GM18909 (cell line): ENCODE measurements around the gene MYO7A.

ENCODE experiments used
- ATAC-seq: cut with Tn5 transposase; IDR thresholded peaks from one replicate; pipeline ENCODE4 v1.9.1; 2021; ENCODE audit warnings: mild to moderate bottlenecking; ENCODE audit not compliant: unreplicated experiment, poor library complexity

MYO7A gene

DNA sequence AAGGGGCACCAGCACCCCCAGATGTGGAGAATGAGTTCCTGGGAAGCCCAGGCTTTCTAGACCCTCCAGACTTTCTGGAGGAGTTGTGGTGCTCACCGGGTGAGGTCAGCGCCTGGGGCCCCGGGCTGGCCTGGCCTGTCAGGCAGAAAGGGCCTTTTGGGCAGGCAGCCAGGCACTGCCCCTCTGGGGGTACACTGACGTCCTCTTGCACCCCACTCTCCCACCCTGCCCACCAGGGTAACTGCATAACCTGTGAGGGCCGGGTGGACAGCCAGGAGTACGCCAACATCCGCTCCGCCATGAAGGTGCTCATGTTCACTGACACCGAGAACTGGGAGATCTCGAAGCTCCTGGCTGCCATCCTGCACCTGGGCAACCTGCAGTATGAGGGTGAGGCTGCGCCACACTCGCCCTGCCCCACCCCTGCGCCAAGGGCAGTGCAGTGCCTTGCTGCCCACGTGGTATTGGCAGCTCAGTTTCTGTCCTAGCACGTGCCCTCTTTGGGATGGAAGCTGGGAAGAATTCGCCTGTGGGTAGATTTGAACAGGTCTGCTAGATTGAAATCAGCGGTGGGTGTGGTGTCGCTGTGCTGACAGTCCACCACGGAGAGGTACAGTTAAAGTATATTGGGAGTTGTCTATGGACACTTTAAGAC lies 30.1 kb downstream of the MYO7A start:
- no peak for ATAC-seq

DNA sequence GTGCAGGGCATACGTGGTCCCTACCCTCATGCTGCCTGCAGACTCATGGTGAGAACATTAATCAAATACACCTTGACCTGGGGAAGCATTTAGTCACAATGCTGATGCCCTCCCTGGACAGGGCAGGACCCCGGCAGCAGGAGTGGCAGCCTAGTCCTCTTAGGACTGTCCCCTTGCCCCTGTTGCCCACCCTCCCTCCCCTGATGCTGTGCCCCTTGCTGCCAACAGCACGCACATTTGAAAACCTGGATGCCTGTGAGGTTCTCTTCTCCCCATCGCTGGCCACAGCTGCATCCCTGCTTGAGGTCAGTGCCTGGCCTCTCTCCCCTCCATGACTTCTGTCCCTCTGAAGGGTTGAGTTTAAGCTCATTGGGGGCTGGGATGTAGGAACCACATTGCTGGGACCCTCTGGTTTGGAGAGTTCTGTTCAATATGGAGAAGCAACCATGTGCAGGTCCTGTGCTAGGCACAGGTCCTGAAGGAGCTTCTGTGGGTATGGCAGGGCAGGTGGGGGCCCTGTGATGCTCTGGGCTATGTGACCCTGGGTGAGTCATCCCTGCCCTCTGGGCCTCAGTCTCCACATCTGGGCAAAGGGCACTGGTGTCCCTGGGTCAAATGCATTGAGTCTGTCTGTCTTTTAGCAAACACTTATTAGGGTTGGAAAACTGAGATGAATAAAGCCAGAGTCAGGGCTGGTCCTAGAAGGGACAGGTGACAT lies 31.3 kb downstream of the MYO7A start:
- ATAC-seq, result no peak

DNA sequence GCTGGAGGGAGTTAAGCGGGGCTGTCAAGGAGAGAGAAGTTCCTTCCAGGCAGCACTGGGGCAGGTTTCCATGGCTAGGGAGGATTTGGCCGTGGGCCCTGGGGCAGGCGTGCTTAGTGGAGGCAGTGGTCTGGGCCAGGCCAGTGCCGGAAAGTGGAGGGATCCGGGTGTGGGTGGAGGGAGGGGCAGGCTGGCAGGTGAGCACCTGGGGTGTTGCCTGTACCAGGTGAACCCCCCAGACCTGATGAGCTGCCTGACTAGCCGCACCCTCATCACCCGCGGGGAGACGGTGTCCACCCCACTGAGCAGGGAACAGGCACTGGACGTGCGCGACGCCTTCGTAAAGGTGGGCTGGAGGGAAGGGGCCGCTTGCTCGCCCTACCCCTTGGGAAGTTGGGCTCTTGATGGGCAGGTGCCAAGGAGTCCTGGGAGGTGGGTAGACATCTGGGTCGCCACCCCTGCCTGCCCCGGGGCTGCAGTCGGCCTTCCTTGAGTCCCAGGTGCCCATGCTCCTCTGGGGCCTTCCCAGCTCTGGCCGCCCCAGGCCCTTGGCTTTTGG lies 32.0 kb downstream of the MYO7A start:
- no peak for ATAC-seq

DNA sequence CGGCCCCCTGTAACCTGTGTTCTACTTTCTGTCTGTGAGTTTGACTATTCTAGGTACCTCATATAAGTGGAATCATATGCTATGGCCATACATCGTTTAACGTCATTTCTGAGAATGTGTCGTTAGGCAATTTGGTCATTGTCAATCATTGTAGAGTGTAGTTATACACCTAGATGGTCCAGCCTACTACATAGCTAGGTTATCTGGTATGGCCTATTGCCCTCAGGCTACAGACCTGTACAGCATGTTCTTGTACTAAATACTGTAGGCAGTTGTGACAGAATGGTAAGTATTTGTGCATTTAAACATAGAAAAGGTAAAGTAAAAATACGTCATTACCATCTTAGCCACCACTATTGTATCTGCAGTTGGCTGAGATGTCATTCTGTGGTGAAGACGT lies 35.2 kb downstream of the MYO7A start:
- ATAC-seq, result no peak

DNA sequence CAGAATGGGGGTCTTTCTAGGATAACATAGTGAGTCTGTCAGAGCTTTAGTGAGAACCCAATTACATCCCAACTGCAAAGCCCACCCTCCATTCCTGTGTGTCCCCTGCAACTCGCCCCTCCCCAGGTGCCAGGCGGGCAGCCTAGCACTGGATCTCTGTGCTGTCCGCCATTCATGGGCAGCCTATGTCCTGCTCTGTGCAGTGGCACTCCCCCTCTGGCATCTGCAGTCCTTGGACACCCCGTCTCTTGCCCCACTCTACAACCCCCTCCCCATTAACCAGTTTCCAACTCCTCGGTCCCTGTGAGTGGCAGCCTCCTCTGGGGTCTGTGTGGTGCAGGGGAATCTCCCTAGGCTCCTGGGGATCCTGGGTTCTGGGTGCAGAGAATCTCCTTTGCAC lies 37.0 kb downstream of the MYO7A start:
- no peak for ATAC-seq

DNA sequence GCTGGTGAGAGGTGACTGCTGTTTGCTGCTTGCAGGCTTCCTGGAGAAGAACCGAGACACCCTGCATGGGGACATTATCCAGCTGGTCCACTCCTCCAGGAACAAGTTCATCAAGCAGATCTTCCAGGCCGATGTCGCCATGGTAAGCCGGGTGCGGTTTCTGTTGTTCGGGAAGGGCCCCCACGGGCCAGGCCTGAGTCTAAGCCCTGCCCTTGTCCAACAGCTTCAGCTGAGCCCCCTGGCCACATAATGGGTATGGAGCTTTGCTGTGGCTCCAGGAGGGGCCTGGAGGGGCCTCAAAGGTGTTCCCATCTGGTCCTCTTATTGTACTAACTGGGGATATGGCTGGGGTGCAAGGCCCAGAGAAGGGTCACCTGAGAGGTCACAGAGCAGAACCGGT lies 38.0 kb downstream of the MYO7A start:
- ATAC-seq, result no peak

DNA sequence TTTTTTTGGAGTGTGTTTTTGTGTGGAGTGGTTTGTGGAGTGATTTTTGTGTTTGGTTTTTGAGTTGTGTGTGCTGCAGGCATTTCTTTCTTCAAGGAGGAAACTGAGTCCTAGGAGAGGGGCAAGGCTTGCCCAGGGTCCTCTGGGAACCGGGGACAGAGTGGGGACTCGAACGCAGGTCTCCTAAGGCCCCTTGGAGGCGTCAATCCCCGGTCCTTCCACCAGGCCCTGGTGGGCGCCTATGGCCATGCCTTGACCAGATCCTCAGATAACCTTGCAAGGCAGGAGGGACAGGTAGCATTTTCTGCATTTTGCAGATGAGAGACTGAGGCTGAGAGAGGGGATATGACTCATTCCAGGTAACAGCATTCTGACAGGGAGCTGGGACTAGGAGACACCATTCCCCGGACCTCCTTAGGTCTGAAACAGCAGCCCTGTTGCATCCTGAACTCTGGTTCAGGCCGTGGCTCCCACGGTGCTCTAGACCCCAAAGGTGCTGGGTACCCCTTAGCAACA lies 39.1 kb downstream of the MYO7A start:
- ATAC-seq, result no peak

DNA sequence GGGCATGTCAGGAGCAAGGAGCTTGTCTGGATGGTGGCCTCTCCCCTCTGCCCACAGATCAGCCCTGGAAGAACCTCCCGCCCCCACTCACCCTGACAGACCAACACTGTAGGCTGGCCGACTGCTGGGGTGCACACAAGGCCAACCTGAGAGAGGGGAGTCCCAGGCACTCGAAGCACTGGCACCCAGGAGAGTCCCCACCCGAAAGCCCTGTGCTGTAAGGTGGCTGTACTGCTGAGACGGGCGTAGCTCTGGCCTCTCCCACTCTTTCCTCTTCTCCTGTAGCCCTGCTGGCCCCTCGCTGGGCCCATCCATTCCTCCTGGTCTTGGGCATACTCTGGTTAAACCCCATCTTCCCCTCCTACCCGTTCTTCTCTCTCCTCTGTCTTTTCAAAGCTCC lies 39.7 kb downstream of the MYO7A start:
- ATAC-seq, result no peak

DNA sequence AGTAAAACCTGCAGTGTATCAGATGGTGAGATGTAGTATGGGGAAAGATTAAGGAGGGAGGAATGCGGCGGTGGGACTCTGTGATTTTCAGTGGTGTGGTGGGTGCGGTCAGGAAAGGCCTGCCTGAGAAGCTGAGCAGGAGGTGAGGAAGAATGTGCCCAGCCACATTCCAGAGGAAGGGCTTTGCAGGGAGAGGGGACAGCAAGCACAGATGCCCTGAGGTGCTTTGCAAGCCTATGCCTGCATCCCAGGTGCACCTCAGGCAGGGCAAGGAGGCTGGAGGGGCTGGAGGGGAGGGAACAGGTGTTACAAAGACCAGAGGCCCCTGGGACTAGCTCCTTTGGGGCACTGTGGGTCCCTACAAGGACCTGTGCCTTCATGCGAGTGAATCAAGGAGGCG lies 42.1 kb downstream of the MYO7A start:
- no peak for ATAC-seq

DNA sequence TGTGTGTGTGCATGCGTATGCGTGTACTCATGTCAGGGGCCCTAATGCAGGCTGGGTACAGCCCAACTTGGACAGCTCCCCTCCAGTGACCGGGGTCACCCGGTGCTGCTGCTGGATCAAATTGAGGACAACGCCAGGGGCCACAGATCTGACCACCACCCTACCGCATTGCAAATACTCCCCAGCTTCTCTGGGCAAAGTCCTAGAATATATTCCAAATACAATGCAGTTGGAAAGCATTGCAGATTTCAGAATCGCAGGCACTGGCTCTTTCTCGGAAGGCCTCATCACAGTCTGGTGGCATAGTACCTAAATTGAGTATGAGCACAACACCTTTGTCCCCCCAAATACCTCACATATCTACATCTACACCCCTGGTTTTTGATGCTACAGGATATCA lies 43.2 kb downstream of the MYO7A start:
- no peak for ATAC-seq

DNA sequence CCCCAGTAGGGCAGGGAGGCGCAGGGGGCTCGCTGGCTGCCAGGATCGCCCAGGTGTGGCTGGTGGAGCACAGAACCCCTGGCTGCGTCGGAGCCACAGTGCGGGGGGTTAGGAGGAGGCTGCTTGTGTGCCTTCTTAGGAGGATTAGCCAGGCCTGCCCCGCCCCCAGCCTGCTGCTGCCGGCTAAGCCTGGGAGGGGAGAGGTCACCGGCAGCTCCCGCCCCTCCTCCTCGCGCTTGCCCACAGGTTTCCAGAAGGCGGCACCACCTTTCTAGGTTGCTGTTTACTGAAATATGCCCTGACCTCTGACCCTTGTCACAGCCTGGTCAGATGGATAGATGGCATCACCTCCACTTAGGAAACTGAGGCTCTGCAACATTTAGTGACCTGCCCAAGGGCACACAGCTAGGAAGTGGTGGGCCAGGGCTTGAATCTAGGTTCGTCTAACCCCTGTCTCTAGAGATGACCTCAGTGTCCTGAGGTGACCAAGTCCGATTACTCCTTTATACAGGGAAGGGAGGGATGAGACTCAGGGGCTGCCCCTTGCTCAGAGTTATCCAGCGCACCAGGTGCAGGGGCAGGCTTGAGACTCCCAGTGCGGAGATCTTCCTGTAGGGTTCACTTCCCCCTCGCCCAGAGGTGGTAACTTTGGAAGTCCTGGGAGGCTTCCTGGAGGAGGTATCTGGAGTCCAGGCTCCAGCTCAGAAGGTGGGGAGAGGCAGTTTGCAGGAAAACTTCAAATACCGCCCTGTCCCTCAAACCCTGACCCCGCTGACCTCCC lies 44.0 kb downstream of the MYO7A start:
- no peak for ATAC-seq

DNA sequence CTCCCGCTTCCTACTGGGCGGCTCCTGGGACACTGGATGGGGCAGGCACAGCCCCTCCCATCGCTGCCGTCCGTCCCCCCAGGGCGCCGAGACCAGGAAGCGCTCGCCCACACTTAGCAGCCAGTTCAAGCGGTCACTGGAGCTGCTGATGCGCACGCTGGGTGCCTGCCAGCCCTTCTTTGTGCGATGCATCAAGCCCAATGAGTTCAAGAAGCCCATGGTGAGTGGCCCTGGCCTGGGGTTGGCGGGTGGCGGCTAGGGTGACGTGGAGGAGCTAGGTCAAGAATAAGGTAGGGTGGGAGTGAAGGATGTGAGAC lies 44.6 kb downstream of the MYO7A start:
- ATAC-seq, result no peak

DNA sequence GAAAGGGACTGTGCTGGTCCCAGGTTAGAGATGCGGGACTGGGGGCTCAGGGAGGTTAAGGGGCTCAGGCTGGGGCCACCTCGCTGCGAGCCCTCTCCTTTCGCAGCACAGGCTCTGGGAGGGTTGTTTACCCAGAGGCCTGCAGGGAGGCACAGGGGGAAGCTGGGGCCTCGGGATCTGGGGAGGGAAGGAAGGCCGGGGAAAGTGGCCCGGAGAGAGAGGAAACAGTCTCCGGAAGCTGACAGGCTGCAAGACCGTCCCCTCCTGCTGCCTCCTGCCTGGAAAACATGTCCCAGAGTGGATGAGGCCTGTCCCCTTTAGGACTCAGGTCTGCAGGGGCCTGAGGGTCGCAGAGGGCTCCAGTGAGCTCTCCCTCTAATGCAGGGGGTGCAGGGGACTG lies 45.4 kb downstream of the MYO7A start:
- ATAC-seq, result no peak

DNA sequence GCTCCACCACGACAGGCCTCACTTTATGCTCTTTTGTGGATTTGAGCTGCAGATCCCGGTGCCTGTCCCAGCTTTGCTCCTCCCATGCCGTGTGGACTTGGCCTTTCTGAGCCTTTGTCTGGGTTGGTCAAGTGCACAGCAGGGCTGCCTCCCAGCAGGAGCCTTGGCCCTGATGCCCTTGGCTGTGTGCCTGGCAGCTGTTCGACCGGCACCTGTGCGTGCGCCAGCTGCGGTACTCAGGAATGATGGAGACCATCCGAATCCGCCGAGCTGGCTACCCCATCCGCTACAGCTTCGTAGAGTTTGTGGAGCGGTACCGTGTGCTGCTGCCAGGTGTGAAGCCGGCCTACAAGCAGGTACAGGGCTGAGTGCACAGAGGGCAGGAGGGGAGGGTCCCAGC lies 46.5 kb downstream of the MYO7A start:
- ATAC-seq, result no peak

DNA sequence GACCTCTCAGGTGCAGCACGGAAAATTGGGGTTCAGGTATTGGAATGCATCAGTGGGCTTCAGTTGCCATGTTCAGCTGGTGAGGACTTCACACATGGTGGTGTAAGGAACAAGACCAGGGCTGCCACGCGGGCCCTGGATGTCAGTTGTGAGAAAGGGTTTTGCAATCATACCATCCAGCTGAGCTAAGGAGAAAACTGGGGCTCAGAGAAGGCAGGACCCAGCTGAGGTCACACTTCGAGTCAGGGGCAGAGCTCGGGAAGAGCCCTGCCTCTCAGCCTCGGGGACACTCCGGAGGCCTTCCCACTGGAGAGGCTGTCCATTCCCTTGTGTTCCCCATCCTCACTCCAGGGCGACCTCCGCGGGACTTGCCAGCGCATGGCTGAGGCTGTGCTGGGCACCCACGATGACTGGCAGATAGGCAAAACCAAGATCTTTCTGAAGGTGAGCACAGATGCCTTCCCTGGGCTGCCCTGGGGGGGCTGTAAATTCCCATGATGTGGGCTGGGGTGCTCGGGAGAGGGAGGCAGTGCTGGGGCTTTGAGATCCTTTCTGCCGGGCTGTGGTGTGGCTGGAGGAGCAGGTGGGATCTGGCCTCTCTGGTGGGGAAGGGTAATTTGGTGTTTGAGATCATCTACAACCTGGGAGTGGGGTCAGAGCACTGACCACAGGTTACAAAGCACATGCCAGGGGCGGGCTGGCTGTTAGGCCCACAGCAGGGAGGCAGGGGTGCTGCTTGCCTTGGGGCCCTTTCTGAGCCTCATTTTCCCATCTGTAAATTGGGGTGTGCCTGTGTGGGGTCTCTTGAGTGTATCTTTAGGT lies 47.2 kb downstream of the MYO7A start:
- no peak for ATAC-seq

DNA sequence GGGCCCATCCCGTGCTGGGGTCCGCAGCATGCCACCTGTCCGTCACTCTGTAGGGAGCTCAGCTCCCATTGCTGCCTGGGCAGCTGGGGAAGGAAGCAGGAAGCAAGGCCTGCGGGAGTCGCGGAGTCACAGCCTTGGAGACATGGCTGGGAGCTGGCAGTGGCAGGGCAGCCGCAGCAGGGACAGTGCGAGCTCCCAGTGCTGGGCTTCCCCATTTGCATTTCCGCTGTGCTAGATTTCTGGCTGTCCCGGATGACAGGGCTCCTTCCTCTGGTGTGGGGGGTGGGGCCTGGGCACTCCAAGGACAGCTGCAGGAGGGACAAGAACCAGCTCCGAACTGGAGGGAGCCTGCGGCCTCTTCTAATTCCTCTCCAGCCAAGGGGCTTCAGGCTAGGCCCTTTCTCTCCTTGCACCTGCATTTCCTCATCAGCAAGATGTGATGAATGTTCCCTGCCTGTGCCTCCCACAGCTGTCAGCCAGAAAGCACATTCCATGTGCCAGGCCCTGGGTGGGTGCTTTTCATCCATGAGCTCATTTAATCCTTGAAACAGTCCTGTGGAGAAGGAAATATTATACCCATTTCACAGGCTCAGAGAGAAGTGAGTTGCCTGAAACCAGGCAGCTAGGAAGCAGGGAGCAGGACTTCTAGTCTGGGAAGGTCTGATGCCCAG lies 48.0 kb downstream of the MYO7A start:
- no peak for ATAC-seq

DNA sequence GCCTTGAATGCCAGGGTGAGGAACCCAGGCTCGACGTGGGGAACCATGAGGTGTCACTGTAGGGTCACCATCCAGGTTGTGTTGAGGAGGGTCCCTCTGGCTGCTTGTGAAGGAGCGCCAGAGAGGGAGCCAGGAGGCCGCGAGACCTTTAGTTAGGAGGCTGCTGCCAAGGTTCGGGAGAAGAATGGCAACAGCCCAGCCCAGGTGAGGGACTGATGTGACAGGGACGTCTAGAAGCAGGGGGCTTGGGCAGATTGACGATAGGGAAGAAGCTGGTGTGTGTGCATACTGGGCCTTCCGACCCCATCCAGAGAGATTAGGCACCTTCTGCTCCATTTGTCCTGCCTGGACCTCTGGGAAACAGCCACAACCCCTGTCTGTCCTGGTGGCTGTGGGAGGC lies 49.0 kb downstream of the MYO7A start:
- no peak for ATAC-seq

DNA sequence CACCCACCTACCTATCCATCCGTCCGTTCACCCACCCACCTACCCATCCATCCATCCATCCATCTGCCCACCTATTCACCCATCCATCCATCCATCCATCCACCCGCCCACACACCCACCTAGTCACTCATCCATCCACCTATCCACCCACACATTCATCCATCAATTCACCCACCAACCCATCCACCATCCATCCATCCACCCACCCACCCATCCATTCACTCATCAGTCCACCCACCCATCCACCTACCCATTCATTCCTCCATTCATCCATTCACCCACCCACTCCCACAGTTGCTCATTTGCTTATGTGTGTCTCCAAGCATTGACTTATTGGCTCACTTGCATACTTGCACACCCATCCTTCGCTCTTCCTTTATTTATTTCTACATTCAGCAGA lies 50.1 kb downstream of the MYO7A start:
- ATAC-seq, result no peak

DNA sequence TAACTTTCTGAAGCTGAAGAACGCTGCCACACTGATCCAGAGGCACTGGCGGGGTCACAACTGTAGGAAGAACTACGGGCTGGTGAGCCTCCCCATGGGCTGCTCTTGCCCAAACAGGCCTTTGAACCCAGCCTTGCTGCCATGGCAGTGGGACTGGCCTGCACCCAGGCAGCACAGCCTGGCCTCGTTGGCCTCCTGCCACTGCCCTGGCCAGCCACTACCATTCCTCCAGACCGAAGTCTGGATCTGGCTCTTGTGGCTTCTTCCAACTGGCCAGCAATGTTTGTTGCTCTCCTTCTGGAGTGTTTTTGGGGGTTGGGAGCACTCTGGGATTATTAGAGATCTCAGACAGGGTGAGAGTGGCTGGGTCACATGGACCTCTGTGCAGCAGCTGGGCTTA lies 51.0 kb downstream of the MYO7A start:
- ATAC-seq, result no peak

DNA sequence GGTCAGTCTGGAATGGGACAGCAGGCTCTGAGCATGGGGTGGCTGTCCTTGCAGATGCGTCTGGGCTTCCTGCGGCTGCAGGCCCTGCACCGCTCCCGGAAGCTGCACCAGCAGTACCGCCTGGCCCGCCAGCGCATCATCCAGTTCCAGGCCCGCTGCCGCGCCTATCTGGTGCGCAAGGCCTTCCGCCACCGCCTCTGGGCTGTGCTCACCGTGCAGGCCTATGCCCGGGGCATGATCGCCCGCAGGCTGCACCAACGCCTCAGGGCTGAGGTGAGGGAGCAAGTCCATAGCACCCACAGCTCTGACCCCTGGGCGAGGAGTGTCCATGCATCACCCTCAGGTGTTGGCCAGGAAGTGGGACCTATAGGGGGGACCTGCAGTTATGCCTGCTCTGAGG lies 51.6 kb downstream of the MYO7A start:
- ATAC-seq, result no peak
